SK-N-SH (cell line): ENCODE data around the gene KRTAP10-7. TPM values are rescaled to one million over a fixed set of nuclear protein-coding genes. Genes with fewer than 3 reads are reported as not detected.
"Not testable (repeated sequence)": the region's sequence is repeated elsewhere in the genome, so short reads cannot be mapped to it uniquely, and the experiment has no call there.

Experiments
- CTCF ChIA-PET: fragments of 300-600, 350-600 bp; formaldehyde crosslinking; extraction: SDS; loops from one replicate; lab custom pipeline; 2021; lab: Yijun Ruan, JAX
- POLR2A ChIA-PET: fragments of 350-600 bp; sonication (Branson Sonifier 250); formaldehyde crosslinking; extraction: SDS; loops from one replicate; lab custom pipeline; 2020; ENCODE audit warnings: antibody characterized with exemption, inconsistent platforms; lab: Yijun Ruan, JAX
- DNase-seq: peaks from one replicate; pipeline ENCODE4 v3.0.0; 2012
- H2AFZ ChIP-seq: fragments of 200-600 bp; sonication (generic); 2 replicates; pipeline ENCODE4 v1.8.1; 2016; ENCODE audit warnings: antibody characterized with exemption, mild to moderate bottlenecking, low read depth
- H3F3A ChIP-seq: fragments of 200-600 bp; sonication (generic); replicated peaks from 2 replicates; pipeline ENCODE3; 2016; ENCODE audit warnings: antibody characterized with exemption, mild to moderate bottlenecking; ENCODE audit not compliant: insufficient read depth
- H3K27ac ChIP-seq, 2 experiments: fragments of 200-500 bp in 1 of 2; fragments of 200-600 bp in 1 of 2; sonication (Bioruptor generic) in 1 of 2; sonication (generic), shearing (Covaris generic) in 1 of 2; 2 replicates each; pipeline versions ENCODE4 v1.5.1 to v1.6.1; 2014 to 2016; ENCODE audit warnings: low read depth in 2 of 2, inconsistent platforms in 1 of 2, low read length in 1 of 2, mild to moderate bottlenecking in 1 of 2, mixed read lengths in 1 of 2
- H3K27me3 ChIP-seq: fragments of 200-600 bp; sonication (generic), shearing (Covaris generic); 2 replicates; pipeline ENCODE4 v1.6.1; 2016; ENCODE audit warnings: mixed run types; ENCODE audit not compliant: insufficient read depth
- H3K36me3 ChIP-seq, 2 experiments: fragments of 200-500 bp in 1 of 2; fragments of 200-600 bp in 1 of 2; sonication (Bioruptor generic) in 1 of 2; sonication (generic) in 1 of 2; replicated peaks in 1 of 2; 2 replicates each; pipeline versions ENCODE3 to v1.5.1; 2014 to 2016; ENCODE audit warnings: low read length in 1 of 2, mild to moderate bottlenecking in 1 of 2; ENCODE audit not compliant: insufficient read depth in 2 of 2, control insufficient read depth in 1 of 2
- H3K4me1 ChIP-seq, 2 experiments: fragments of 200-500 bp in 1 of 2; fragments of 200-600 bp in 1 of 2; sonication (Bioruptor generic) in 1 of 2; sonication (generic), shearing (Covaris generic) in 1 of 2; 2 replicates each; pipeline versions ENCODE4 v1.5.1 to v1.6.1; 2014 to 2016; ENCODE audit warnings: low read depth in 1 of 2, low read length in 1 of 2, mixed run types in 1 of 2; ENCODE audit not compliant: insufficient read depth in 2 of 2, control insufficient read depth in 1 of 2
- H3K4me2 ChIP-seq: fragments of 200-600 bp; sonication (generic), shearing (Covaris generic); 2 replicates; pipeline ENCODE4 v1.6.1; 2017; ENCODE audit warnings: mixed run types
- H3K4me3 ChIP-seq, 2 experiments: fragments of 200-500 bp in 1 of 2; fragments of 200-600 bp in 1 of 2; sonication (Bioruptor generic) in 1 of 2; sonication (generic), shearing (Covaris generic) in 1 of 2; 2 replicates each; pipeline versions ENCODE4 v1.5.1 to v1.8.1; 2014 to 2016; ENCODE audit warnings: low read depth in 2 of 2, inconsistent platforms in 1 of 2, low read length in 1 of 2, mild to moderate bottlenecking in 1 of 2, mixed read lengths in 1 of 2, moderate library complexity in 1 of 2
- H3K79me2 ChIP-seq: fragments of 200-600 bp; sonication (generic); 2 replicates; pipeline ENCODE4 v1.8.1; 2017; ENCODE audit warnings: mild to moderate bottlenecking; ENCODE audit not compliant: insufficient read depth
- H3K9ac ChIP-seq: fragments of 200-600 bp; sonication (generic); 2 replicates; pipeline ENCODE4 v1.6.1; 2017; ENCODE audit warnings: mixed run types
- H3K9me2 ChIP-seq: fragments of 200-600 bp; sonication (generic); 2 replicates; pipeline ENCODE4 v1.6.1; 2017; ENCODE audit warnings: mixed run types
- H3K9me3 ChIP-seq: fragments of 200-600 bp; sonication (generic); 2 replicates; pipeline ENCODE4 v1.6.1; 2017; ENCODE audit warnings: mixed run types, mild to moderate bottlenecking, moderate library complexity
- H4K20me1 ChIP-seq: fragments of 200-600 bp; sonication (generic); 2 replicates; pipeline ENCODE4 v1.6.1; 2017; ENCODE audit warnings: mild to moderate bottlenecking, mixed run types; ENCODE audit not compliant: insufficient read depth
- CHD2 ChIP-seq: fragments of 150-350 bp; IDR thresholded peaks from 2 replicates; pipeline ENCODE4 v1.6.1; 2018; ENCODE audit warnings: low read length; ENCODE audit not compliant: partially characterized antibody
- GABPA ChIP-seq: IDR thresholded peaks from 2 replicates; pipeline ENCODE4 v1.4.0; 2012; ENCODE audit warnings: low read depth, mild to moderate bottlenecking
- RXRA ChIP-seq: IDR thresholded peaks from 2 replicates; pipeline ENCODE4 v1.4.0; 2012; ENCODE audit warnings: low read depth, mild to moderate bottlenecking, borderline replicate concordance
- SMC3 ChIP-seq: IDR thresholded peaks from 2 replicates; pipeline ENCODE4 v1.6.1; 2012; ENCODE audit warnings: low read depth, low read length, improper control_type of control experiment
- TAF1 ChIP-seq: IDR thresholded peaks from 2 replicates; pipeline ENCODE4 v1.6.1; 2012; ENCODE audit warnings: low read depth, mild to moderate bottlenecking, low read length, moderate library complexity, borderline replicate concordance
- TCF12 ChIP-seq: IDR thresholded peaks from 2 replicates; pipeline ENCODE4 v1.4.0; 2012
- TEAD4 ChIP-seq: IDR thresholded peaks from 2 replicates; pipeline ENCODE4 v1.4.0; 2012; ENCODE audit warnings: mild to moderate bottlenecking, borderline replicate concordance; ENCODE audit not compliant: insufficient read depth
- WGBS: methylation state at CpG from one replicate; pipeline ENCODE4 v1.1.6; 2017; ENCODE audit warnings: low lambda C conversion rate; 5-methylcytosine and 5-hydroxymethylcytosine counted together
- polyA plus RNA-seq, 3 experiments: library from polyadenylated mRNA; depleted of rRNA; stranded (reverse); fragments of >200 nt; gene quantifications; 2 replicates each; pipeline ENCODE4 v1.2.3, GENCODE V29; 2012
- TF ChIP-seq, protein P1 (sequence below): fragments of 150-350 bp; IDR thresholded peaks from 2 replicates; pipeline ENCODE4 v1.6.1; 2017; ENCODE audit warnings: antibody characterized with exemption, low read length, low read depth, borderline replicate concordance
- TF ChIP-seq, protein P2 (sequence below): IDR thresholded peaks from 2 replicates; pipeline ENCODE4; 2012

Gene KRTAP10-7
- polyA plus RNA-seq, 1 of the 3 experiments (the other 2 are of a cell fraction): not detected

DNA sequence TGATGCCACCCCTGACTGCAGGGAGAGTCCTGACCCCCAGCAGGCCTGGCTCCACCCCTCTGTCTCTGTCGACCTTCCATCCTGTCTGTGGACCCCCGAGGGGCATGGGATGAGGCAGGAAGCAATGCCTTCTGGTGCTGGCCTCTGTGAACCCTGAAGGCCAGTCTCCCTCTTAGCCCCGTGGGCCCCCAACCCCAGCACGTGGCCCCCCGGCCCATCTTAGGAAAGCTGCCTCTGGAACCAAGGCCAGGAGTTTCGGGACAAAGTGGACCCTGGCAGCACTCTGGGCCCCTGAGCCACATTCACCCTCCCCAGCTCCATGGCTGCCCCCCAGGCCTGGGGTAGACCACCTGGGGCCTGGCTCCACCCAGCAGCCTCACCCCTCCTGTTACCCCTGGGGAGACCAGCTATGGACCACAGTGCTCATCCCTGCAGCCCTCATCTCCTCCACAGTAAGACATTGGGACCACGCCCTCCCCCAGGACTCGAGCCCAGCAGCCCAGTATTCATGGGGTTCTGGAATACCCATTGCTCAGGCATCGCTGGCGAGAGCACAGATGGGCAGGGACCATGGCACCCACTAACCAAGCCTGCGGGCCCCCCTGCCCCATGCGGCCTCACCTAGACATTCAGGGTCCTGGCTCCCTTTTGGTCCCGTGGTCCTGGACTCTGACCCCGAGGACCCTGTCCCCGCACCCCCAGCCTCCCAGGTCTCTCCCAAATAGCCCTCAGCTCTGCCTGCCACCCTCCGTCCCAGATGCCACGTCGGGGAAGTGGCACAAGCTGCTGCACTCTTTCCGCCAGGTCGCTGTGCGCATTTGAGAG is 38.3 kb downstream of the KRTAP10-7 start:
- H3K9me2 ChIP-seq, H3K4me2 ChIP-seq, H3F3A ChIP-seq, H3K36me3 ChIP-seq, H3K27me3 ChIP-seq, H3K79me2 ChIP-seq, CTCF ChIA-PET, H4K20me1 ChIP-seq, POLR2A ChIA-PET, H3K9ac ChIP-seq, H3K4me3 ChIP-seq, H2AFZ ChIP-seq, H3K27ac ChIP-seq, H3K4me1 ChIP-seq, DNase-seq, H3K9me3 ChIP-seq: not testable (repeated sequence)
- 4% methylated on average over 6 of the region's 21 CpGs for WGBS

DNA sequence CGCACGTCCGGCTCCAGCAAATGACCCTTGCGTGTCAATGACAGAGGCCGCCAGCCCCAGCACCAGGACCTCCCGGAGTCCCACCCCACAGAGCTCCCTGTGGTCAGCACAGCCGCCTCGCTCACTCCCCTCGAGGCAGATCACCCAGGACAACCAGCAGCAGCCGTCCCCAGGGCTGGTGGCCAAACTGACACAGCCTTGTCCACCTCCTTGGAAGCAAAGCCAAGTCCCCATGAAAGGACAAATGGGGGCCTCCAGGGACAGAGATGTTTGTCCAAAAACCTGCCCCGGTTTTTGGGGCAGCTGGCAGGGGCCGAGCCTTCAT is 38.9 kb downstream of the KRTAP10-7 start:
- no CpG with 5 or more reads among the region's 12 CpGs for WGBS
- CTCF ChIA-PET: no interaction called here
- H3K36me3 ChIP-seq: no peaks in the 10 kb centered on the region

DNA sequence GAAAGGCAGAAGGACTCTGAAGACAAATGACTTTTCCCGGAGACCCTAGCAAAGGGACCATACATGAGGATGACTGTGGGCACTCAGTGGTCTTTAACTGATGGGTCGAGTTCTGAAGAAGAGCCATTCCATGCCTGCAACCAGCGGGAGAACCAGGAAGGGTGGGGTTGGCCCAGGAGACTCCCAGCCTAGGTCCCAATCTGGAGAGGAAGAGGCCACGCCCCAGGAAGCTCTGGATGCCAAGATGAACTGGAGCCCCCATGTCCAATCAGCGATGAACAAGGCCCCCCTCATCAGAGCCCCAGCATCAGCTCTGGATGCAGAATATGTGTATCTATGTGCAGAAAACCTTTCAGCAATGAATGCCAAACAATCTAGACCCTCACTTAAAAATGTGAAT is 40.4 kb downstream of the KRTAP10-7 start:
- Histone ChIP-seq H3K27ac (no peak overlapping the region), H3K4me2 (no peak overlapping the region), H3F3A (no peaks in the 10 kb centered on the region), H2AFZ (no peak overlapping the region), H3K36me3 (no peaks in the 10 kb centered on the region), H3K4me3 (no peak overlapping the region), H3K4me1 (no peaks in the 10 kb centered on the region; a peak in 1 of 4 replicates), H3K79me2 (no peaks in the 10 kb centered on the region), H4K20me1 (no peaks in the 10 kb centered on the region), H3K9me3 (0 out of 2 replicates have a peak, but pooled peaks cover 5% of the 10 kb centered on the region), H3K9me2 (no peaks in the 10 kb centered on the region), H3K9ac (no peak overlapping the region), H3K27me3 (peaks cover 8% of the 10 kb centered on the region; the same call in 1 of the 2 replicates)
- TF ChIP-seq RXRA: no peak
- TF ChIP-seq, protein P1, sequence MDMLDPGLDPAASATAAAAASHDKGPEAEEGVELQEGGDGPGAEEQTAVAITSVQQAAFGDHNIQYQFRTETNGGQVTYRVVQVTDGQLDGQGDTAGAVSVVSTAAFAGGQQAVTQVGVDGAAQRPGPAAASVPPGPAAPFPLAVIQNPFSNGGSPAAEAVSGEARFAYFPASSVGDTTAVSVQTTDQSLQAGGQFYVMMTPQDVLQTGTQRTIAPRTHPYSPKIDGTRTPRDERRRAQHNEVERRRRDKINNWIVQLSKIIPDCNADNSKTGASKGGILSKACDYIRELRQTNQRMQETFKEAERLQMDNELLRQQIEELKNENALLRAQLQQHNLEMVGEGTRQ: no peak
- no peak for TF ChIP-seq CHD2
- no peak for TF ChIP-seq SMC3
- WGBS: 21% methylated on average over 5 of the region's 5 CpGs
- CTCF ChIA-PET: no interaction called here
- POLR2A ChIA-PET: no interaction called here
- DNase-seq: no peak

More for the DNA sequence above, 38.9 kb downstream of the KRTAP10-7 start:
- H3K4me2 ChIP-seq: no peak overlapping the region
- no peaks in the 10 kb centered on the region for H3K9me2 ChIP-seq
- no peak for DNase-seq
- 0 out of 2 replicates have a peak, but pooled peaks cover 2% of the 10 kb centered on the region for H3K9me3 ChIP-seq
- no peaks in the 10 kb centered on the region for H3F3A ChIP-seq
- H3K27me3 ChIP-seq: peaks cover 8% of the 10 kb centered on the region; the same call in 1 of the 2 replicates
- TF ChIP-seq TCF12 (no peak), TAF1 (no peak), CHD2 (no peak), TEAD4 (no peak), GABPA (no peak)
- TF ChIP-seq, protein P2, sequence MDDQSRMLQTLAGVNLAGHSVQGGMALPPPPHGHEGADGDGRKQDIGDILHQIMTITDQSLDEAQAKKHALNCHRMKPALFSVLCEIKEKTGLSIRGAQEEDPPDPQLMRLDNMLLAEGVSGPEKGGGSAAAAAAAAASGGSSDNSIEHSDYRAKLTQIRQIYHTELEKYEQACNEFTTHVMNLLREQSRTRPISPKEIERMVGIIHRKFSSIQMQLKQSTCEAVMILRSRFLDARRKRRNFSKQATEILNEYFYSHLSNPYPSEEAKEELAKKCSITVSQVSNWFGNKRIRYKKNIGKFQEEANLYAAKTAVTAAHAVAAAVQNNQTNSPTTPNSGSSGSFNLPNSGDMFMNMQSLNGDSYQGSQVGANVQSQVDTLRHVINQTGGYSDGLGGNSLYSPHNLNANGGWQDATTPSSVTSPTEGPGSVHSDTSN: no peak
- TF ChIP-seq, protein P1: no peak
- H2AFZ ChIP-seq: no peak overlapping the region
- POLR2A ChIA-PET: no interaction called here
- H3K27ac ChIP-seq: no peak overlapping the region
- no peak overlapping the region for H3K4me3 ChIP-seq
- H4K20me1 ChIP-seq: no peaks in the 10 kb centered on the region
- no peaks in the 10 kb centered on the region for H3K79me2 ChIP-seq
- H3K9ac ChIP-seq: no peak overlapping the region
- no peaks in the 10 kb centered on the region; a peak in 1 of 4 replicates for H3K4me1 ChIP-seq
